SH-SY5Y (cell line): ENCODE results near the gene ABCA2.

Experiments
- GATA2 ChIP-seq: IDR thresholded peaks from 2 replicates; pipeline ENCODE4 v1.6.1; 2011; ENCODE audit warnings: mild to moderate bottlenecking, low read depth, low read length
- GATA3 ChIP-seq: IDR thresholded peaks from 2 replicates; pipeline ENCODE4 v1.6.1; 2011; ENCODE audit warnings: low read depth, mild to moderate bottlenecking, low read length, moderate library complexity

GRCh38 chr9:137026828-137027227 is 1.2 kb downstream of the ABCA2 start:
- TF ChIP-seq GATA3 (no peak), GATA2 (no peak)
